Stimulated activated CD8-positive, alpha-beta memory T cell treated with anti-CD3 and anti-CD28 coated beads, Interleukin-12 subunit alpha, Interleukin-12 subunit beta, amount 100 ng/mL, for 24 hours (primary cell): ENCODE measurements around the gene SDHC.

ENCODE experiments used
- DNase-seq: peaks from one replicate; pipeline ENCODE4 v3.0.0-alpha.2; 2020; ENCODE audit errors: extremely low read depth

The SDHC gene

GRCh38 chr1:161314201-161314981, at the start of gene SDHC:
SDHC (plus strand) TSS chr1:161314381; CDS start chr1:161314406, 25 bp downstream.
- peak; percentile 70 for DNase-seq

GRCh38 chr1:161265305-161265704, 48.9 kb upstream of the SDHC start:
- no peak for DNase-seq

GRCh38 chr1:161266202-161266601, 48.0 kb upstream of the SDHC start:
- DNase-seq = no peak

GRCh38 chr1:161266836-161267235, 47.3 kb upstream of the SDHC start:
- DNase-seq = no peak

- DNase-seq = no peak
Observed at GRCh38 chr1:161267321-161267720, 46.9 kb upstream of the SDHC start.

GRCh38 chr1:161273402-161273801, 40.8 kb upstream of the SDHC start:
- DNase-seq = no peak

- no peak for DNase-seq
Observed at GRCh38 chr1:161274874-161275273, 39.3 kb upstream of the SDHC start.

GRCh38 chr1:161282991-161283390, 31.2 kb upstream of the SDHC start:
- DNase-seq = no peak

GRCh38 chr1:161285113-161285512, 29.1 kb upstream of the SDHC start:
- DNase-seq = no peak

GRCh38 chr1:161285521-161285920, 28.7 kb upstream of the SDHC start:
- no peak for DNase-seq

- no peak for DNase-seq
Observed at GRCh38 chr1:161287482-161288054, 26.6 kb upstream of the SDHC start.

- DNase-seq = no peak
Observed at GRCh38 chr1:161290779-161291178, 23.4 kb upstream of the SDHC start.

GRCh38 chr1:161297415-161297814, 16.8 kb upstream of the SDHC start:
- DNase-seq = no peak

- no peak for DNase-seq
Observed at GRCh38 chr1:161298116-161298515, 16.1 kb upstream of the SDHC start.

GRCh38 chr1:161299347-161299746, 14.8 kb upstream of the SDHC start:
- no peak for DNase-seq

GRCh38 chr1:161300478-161300877, 13.7 kb upstream of the SDHC start:
- no peak for DNase-seq

- no peak for DNase-seq
Observed at GRCh38 chr1:161304927-161305866, 9.0 kb upstream of the SDHC start.

GRCh38 chr1:161305867-161306519, 8.2 kb upstream of the SDHC start:
- DNase-seq = peak; percentile 44

- DNase-seq = no peak
Observed at GRCh38 chr1:161307230-161307768, 6.9 kb upstream of the SDHC start.

GRCh38 chr1:161307892-161308638, 6.1 kb upstream of the SDHC start:
- DNase-seq = no peak

GRCh38 chr1:161309868-161310267, 4.3 kb upstream of the SDHC start, which contains the start of gene MPZ:
MPZ (minus strand) TSS chr1:161309968; CDS start chr1:161309905, 63 bp downstream.
- no peak for DNase-seq
